ACHN (cell line): ENCODE measurements around the gene MYO1G.
A peak's percentile ranks its signal among the peaks of the same experiment; 100 is the strongest.
"Not testable (repeated sequence)": the region's sequence is repeated elsewhere in the genome, so short reads cannot be mapped to it uniquely, and the experiment has no call there.

Experiments
- DNase-seq: peaks from one replicate; pipeline ENCODE4 v3.0.0-alpha.2; 2015
- in situ Hi-C: cut with HindIII; loops from 2 replicates; pipeline ENCODE4 v1.10.0; 2017; ENCODE audit warnings: low sequenced_read_pairs, low pct_ligation_motif_present, low pct_unique_long_range_greater_than_20kb

MYO1G gene

DNA sequence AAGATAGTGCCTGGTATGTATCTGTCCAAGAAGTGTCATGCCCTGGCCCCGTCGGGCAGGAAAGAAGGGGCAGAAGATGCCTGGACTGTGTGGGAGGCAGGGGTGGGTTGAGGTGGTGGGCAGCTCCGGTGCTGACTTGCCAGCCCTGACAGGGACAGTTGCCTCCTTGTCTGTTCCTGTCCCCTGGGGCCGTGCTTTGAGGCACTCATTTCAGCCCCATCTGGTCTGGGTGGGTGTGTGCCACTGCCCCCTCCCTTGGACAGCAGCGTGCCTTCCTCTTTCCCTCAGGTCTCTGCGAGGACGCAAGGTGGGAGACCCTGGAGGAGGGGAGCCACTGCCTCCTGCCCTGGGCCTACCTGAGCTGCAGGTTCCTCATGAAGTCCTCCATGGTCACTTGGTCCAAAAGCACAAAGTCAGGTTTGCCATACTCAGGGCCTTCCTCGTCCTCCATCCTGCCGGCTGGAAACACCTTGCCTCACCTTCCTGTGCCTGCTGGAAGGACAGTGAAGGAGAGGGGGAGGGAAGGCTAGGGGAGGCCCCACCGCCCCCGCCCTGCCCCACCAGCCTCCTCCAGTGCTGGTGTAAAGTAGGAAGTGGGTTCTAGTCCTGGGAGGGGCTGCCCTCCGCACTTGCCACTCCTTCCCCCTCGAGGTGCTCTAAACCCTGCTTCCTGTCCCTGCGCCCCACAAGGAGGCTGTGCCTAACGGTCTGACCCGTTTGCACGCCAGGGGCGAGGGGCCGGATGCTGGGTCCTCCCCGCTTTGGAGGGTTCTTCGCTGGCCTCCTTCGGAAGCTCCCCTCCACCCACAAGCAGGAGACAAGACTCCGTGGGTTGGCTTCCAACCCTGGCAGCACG, at the start of gene MYO1G:
Gene MYO1G (minus strand): TSS at position 505 of the 856 bp plus-strand sequence. CDS start 54 bp downstream, at position 451.
- in situ Hi-C loops, result no loop called here

DNA sequence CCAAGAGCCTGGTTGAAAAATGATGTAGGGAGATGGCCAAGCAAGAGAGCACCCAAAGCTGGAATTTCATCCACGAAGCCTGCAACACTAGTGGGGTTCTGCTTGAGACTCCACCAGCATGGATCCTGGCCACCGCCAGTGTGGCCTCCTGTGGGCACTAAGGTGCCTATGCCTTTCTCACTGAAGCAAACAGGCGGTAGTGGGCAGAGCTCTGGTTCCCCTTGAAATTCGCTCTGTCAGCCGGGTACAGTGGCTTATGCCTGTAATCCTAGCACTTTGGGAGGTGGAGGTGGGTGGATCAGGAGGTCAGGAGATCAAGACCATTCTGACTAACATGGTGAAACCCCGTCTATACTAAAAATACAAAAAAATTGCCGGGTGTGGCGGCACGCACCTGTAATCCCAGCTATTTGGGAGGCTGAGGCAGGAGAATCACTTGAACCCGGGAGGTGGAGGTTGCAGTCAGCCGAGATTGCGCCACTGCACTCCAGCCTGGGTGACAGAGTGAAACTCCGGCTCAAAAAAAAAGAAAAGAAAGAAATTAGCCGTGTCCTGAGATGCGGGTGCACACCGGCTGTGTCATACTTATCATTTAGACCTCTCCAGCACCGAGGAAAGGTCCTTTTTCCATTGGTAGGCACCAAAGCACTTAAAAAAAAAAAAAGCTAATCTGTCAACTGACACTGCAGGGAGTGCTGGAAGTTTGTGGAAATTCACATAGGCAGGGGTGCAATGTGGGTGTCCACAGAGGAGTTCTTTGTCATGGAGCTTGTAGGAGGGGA, 49.5 kb upstream of the MYO1G start:
- in situ Hi-C loops, result no loop called here
- DNase-seq, result no peak

More for the DNA sequence above, at the start of gene MYO1G:
- no peak for DNase-seq

DNA sequence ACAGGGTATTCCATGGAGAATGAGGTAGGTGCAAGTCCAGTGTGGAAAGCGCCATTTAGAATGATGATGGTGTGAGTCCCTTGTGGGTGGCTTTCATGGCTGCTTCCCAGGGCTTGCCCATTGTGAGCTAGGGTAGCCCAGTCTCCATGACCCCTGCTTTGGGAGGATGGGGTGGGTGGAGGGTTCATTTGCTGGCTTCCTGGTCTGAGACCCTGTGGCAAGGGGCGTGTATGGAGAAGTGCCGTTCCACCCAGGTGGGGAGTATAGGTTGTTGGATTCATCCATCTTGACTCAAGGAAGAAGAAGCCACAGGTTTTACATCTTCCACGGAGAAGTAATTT, 48.9 kb upstream of the MYO1G start:
- no peak for DNase-seq
- in situ Hi-C loops, result no loop called here

DNA sequence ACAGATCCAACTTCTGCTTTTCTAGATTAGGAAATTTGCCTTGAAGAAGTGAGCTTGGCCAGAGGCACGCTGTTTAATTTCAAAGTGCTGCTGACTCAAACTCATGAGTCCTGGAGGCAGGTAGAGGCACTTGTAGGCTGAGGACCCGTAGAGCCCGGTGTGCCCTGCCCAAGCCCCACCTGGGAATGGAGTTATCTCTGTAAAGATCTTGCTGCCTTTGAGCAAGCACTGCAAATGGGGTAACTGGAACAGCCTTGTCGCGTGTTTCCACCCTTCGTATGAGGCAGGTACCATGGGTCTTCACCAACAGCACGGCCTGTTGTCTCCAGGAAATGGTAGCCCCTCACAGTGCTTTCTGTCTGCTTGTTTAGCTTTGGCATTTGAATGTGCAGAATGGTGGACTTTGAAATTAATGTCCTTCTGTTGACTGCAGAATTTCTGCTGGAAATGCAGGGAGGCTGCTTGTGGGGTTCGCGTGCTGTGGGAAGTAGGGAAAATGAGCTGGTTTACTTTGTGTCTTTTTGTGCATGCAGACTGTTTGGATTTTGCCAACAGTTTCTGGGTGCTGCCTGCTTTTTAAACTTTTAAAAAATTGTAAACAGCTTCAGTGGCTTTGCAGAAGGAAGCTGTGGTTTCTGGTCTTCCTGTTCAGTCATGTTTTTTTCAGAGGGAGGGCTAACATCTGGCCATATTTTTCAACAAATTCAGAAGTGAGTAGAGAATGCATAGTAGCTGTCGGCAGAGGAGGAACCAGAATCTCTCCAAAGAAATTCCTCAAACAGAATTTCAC, 48.4 kb upstream of the MYO1G start:
- DNase-seq, result no peak
- in situ Hi-C loops, result no loop called here

DNA sequence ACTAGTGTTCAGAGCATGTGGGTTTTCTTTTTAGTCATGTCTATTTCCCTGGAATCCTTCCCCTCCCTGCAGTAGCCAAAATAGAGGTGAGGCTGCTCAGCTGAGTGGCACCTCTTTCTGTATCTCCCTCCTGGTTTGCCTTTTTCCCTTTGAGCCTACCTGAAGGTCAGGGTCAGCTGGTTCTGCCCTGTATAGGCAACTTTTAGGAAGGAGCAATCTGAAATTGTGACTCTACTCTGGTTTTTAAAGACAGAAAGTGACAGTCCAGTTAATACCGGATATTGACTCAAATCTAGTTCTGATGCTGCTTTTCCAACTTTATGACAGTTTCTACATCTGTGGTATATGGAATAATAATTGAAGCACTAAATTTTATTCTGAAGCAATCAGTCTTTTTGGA, 47.2 kb upstream of the MYO1G start:
- in situ Hi-C loops, result no loop called here
- no peak for DNase-seq

DNA sequence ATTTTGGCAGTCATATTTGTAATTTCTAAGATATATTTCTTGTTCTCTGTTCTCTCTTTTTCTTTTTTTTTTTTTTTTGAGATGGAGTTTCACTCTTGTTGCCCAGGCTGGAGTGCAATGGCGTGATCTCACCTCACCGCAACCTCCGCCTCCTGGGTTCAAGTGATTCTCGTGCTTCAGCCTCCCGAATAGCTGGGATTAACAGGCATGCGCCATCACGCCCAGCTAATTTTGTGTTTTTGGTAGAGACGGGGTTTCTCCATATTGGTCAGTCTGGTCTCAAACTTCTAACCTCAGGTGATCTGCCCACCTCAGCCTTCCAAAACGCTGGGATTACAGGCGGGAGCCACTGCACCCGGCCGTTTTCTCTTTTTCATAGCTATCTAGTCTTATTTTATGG, 46.7 kb upstream of the MYO1G start:
- DNase-seq, in situ Hi-C loops: not testable (repeated sequence)

DNA sequence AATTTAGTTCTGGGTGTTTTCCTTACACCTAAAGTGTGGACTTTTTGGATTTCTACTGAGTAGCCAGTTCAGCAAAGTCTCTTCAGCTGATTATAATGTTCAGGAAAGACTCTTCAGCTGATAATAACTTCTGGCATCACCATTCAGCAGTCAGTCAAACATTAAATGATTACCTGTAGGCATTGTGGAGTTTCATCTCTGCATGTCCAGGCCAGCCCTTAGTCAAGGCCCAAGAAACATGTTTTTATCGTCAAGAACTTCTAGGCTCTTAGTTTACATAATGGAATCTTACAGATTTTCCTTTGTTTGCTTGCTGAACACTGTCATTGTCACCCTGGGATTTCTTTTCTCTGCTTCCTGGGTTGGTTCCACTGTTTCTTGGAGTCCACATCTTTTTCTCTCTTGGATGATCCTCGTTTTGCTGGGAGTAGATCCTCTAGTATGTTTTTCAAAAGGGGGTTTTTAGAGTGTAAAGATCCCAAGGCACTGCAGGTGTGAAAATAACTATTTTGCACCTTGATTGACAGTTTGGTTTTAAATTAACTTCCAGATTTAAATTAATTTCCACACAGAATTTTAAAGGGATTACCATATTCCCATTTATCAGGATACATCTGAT, 45.4 kb upstream of the MYO1G start:
- in situ Hi-C loops, result no loop called here
- DNase-seq, result no peak

DNA sequence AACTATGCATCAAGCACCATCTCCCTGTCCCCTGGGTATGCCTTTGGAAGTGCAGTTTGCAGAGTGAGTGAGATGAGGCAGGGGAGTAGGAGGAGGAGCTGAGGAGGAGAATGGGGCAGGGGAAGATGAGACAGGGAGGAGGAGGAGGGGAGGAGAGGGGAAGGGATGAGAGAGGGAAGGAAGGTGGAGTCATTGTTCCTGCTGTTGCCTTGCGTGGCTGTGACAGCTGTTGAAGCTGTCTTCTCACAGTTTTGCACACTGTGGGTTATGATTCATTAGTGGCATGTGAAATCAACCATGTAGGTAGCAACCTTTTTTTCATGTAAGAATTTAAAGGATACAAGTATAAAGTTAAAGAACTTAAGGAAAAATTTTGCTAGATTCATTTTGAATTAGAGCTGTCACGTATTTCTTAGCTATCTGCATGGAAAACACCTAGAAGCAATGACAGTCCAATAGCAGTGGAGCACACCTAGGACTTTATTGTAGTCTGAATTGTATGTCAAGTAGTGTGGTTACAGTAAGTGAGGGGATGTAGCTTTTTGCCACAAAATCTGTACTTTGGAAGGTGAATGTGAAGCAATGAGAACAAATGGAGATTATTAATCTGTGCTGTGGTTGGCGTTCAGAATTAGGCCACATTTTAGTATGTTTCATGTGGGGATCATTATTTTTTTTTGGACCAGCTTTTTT, 42.9 kb upstream of the MYO1G start:
- in situ Hi-C loops, result no loop called here
- DNase-seq, result peak; percentile 79

DNA sequence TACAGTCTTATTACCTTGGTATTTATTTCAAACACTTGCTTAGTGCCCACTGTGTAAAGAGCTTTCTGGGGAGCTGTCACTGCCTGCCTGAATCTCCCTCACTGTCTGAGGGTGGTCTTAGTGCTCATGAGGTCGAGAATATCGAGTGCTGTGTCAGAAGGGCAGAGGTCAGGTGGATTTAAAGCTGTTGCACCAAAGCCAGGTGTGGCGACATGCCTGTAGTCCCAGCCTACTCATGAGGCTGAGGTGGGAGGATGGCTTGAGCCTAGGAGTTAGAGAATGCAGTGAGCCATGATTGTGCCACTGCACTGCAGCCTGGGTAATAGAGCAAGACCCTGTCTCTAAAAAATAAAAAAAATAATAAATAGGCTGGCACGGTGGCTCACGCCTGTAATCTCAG, 42.1 kb upstream of the MYO1G start:
- in situ Hi-C loops, result no loop called here
- DNase-seq, result no peak

DNA sequence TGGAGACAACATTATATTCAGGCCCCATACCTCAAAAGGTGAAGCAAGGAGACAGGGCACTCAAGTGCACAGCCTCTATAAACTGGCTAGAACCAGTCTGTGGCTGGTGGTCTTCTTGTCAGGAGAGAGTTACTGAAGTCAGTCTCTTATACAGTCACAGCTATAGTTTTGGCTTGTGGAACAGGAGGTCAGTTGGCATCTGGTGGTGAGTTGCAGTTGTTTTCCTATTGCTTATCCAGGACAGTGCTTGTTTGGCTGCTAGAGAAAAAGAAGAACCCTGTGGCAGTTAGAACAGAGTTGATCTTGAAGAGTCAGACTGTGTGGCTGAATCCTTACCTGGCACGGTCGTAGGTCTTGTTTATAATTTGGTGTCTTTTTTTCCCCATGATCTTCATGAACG, 38.4 kb upstream of the MYO1G start:
- no peak for DNase-seq
- in situ Hi-C loops, result no loop called here

DNA sequence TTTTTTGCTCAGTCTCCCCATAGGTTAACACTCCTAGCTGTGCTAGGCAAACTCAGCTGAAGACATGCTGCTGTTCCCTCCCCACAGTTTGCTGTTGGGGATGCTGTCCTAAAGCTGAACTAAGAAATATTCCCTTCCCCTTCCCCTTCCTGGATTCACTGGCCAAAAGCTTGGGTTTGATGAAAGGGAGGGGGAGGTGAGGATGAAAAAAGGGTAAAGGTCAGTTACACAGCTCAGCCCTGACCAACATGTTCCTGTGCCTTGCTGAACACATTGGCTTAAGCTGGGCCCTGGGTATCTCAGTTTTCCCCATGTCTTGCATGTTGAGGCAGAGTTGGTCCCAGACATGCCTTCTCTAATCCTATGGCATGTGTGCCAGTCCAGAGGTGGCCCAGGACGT, 36.5 kb upstream of the MYO1G start:
- DNase-seq, result no peak
- in situ Hi-C loops, result no loop called here

DNA sequence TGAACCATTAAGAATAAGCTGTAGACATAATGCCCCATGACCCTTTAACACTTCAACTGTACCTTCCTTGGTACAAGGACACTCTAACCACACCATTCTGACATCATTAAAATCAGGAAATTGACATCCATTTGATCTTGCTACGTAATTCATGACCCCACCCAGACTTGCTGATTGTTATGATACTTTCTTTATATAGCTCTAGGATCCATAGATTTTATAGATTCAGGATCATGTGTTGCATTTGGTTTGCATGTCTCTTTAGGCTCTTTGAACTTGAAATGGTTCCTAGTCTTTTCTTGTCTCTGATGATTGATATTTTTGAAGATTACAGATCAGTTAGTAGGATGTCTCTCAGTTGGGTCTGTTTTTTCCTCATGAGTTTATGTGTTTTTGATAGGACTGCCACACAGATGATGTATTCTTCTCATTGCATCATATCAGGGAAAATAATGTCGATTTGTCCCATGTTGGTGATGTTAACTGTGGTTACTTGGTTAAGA, 34.7 kb upstream of the MYO1G start:
- in situ Hi-C loops, result no loop called here

DNA sequence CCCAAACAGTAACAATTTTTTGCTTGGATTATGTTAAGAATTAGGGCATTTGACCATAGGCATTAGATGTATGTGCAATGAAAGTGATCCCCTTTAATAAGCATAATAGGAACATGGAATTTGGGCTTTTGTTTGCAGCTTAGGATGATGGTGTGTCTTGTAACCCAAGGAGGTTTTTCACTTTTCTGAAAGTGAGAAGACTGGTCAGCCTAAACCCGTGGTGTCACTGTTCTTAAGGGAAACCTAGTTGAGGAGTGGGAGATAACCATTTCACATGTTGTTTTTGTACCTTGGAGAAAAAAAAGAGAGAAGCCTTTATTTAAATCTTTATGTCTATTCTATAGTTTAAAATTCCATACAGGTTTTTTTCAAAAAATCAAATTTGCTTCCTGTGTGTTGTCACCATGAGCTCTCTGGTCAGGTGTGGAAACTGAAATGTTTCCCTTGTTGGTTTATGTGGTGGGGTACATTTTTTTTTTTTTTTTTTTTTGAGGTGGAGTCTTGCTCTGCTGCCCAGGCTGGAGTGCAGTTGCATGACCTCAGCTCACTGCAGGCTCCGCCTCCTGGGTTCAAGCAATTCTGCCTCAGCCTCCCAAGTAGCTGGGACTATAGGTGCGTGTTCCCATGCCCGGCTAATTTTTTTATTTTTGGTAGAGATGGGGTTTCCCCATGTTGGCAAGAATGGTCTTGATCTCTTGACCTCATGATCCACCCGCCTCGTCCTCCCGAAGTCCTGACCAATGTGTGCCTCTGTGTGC, 28.9 kb upstream of the MYO1G start:
- in situ Hi-C loops, result no loop called here

More for the DNA sequence above, 34.7 kb upstream of the MYO1G start:
- DNase-seq, result no peak

DNA sequence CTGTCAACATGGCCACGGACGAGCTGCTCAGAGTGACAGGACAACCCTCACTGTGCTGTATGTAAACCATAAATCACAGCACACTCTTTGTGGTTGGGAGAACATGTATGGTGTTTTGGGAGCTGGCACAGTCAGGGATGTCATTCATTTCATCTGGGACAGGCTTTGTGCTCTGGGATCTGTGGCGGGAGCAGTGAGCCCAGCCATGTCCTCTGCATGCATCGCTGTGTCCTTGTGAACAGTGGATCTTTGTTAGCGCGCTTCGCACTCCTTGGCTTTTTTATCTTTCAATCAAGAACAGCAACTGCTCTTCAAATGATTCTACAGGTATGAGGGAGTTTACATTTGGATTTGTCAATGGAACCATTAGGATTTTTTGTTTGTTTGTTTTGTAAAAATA, 28.3 kb upstream of the MYO1G start:
- in situ Hi-C loops, result no loop called here

More for the DNA sequence above, 28.9 kb upstream of the MYO1G start:
- no peak for DNase-seq

DNA sequence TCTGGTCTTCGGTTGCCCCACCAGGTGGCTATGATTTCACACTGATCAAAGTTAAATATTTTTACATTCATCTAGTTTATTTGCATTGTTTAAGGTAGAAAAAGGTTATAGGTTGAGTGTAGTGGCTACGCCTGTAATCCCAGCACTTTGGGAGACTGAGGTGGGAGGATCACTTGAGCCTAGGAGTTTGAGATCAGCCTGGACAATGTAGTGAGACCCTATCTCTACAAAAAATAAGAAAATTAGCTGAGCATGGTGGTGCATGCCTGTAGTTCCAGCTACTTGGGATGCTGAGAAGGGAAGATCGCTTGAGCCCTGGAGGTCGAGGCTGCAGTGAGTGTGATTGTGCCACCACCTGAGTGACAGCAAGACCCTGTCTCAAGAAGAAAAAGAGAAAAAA, 25.0 kb upstream of the MYO1G start:
- in situ Hi-C loops, result no loop called here
- no peak for DNase-seq

More for the DNA sequence above, 28.3 kb upstream of the MYO1G start:
- no peak for DNase-seq

DNA sequence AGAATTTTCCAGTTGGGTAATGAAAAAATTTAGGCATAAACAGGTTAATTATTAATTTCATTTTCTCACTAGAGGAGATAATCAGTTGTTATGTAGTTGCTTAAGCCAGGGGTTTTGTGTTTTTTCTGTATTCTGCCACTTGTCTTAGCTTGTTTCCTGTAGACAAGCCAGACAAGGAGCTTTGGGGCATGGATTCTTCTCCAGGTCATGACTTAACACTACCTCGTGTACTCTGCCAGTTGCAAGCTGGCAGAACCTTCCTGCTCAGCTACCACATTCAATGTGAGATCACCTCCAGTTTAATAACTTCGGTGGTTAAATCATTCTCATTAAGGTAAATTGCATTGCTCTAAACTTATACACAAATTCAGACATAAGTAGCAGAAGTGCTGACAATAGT, 23.0 kb upstream of the MYO1G start:
- DNase-seq, result no peak
- in situ Hi-C loops, result no loop called here

DNA sequence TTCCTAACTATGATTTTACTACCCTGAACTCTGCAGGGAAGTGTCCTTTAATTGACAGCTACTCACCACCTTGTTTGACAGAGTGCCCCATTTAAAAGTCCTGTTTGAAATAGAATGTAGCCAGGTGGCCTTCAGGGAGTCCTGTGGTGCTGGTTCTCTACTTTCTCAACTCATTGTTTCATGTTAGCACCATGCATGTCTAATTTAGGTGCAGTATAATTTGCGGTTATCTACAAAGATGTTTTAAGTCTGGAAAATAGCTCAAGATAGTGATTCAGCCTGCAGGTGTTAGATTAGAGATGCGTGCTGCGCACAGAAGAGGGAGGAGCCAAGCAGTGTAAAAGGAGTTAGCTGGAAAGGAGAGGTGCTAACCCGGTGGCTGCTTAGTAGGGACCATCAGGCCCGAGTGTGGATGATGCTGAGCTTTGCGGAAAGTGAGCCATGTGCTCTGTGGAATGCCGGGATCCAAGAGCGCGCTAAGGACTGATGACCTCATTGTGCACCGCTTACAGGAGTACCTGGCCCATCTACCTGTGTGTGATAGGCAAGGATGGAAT, 22.4 kb upstream of the MYO1G start:
- in situ Hi-C loops, result no loop called here
- peak; percentile 46 for DNase-seq
